GM21367 (cell line): Measurements from ENCODE around the gene CD52.

Experiments
- ATAC-seq: cut with Tn5 transposase; IDR thresholded peaks from one replicate; pipeline ENCODE4 v1.9.1; 2021; ENCODE audit not compliant: unreplicated experiment

CD52 gene

DNA sequence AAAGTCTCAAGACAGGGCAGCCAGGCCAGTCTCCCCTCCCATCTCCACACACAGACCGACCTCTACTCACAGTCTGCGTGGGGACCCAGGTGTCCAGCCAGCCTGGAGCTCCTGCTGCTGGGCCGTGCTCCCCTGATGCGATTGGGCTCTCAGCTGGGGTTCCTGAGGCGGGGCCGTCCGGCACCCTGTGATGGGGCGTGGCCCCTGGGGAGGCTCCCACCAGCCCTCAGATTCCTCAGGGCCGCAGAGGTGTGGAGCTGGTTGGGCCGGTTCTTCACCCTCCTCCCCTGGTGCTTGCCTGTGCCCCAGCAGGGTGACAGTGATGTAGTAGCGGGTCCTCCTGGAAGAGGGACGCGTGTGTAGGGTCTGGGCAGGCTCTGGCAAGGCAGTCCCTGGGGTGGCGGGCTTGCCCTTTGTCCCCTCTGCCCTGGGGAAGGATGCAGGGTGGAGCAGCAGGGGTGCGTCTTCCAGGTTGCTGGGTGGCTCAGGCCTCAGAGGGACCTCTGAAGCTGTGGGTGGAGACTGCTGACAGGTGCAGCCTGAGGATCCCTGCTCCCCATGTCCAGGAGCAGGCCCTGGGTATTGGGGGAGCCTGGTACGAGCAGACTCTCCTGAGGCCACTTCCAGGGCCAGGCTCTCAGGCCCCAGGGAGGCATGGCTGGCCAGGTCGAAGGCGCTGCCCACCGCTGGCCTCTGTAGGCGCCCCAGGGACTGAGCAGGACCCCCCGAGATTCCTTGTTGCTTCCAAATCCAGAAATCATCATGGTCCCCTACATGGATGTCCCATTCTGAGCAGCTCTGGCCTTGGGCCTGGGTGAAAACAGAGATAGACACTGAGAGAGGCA is 36.4 kb downstream of the CD52 start, which contains the start of gene CRYBG2:
CRYBG2 (minus strand) TSS at position 155 of the 845 bp plus-strand sequence. CDS start 7,473 bp downstream, outside the sequence.
- no peak for ATAC-seq

- no peak for ATAC-seq
Observed at GRCh38 chr1:26354972-26355371, 37.2 kb downstream of the CD52 start.

- no peak for ATAC-seq
Observed at GRCh38 chr1:26356106-26356505, 38.3 kb downstream of the CD52 start.

DNA sequence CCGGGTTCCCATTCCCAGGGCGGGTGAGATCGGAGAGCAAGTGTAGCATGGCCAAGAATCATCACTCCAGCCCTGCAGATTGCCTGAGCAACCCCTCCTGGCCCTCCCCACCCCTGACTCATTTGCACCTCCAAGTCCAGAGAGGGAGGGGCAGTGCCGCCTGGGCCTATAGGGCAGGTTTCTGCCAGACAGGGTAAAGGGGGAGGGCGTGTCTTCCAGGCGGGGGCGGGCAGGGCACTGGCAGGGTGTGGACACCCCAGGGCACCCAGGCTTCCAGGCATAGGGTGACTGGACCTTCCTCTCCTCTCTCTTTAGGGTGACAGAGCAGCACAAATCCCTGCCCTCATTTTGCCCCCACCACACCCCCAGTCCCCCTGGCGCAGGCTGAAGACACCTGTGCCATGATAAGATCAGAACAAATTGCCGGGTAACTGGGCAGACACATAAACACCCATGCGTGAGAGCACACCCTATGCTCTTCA is 39.4 kb downstream of the CD52 start:
- ATAC-seq, result no peak

DNA sequence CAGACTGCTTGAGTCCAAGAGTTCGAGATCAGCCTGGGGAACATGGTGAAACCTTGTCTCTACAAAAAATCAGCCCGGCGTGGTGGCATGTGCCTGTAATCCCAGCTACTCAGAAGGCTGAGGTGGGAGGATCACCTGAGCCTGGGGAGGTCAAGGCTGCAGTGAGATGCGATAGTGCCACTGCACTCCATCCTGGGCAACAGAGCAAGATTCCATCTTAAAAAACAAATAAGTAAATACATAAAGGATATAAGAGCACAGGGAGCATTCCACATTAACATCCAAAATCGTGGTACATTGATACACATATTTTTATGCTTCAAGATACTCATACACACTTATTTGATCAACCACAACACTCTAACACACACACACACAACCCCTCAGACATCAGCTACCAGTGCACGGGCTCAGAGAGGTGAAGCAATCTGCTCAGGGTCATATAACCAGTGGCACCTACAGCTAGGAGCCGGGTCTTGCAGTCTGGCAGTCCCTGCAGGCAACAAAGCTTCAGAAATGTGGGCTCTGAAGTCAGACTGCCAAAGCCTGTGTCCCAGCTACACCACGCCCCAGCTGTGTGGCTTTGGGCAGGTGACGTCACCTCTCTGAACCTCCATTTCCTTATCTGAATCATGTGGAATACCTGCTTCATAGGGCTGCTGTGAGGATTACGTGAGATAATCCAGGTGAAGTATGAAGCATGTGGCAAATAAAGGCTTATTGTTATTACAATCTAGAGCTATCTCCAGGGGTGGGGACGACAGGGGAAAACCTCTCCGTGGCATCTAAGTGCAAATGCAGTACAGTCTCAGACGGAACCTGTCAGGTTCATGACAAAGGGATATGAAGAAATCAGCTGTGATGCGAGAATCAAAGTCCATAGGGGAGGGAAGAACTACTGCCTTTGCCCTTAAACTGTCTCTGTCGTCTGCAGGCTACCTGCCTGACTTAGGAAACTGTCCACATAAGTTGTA is 40.9 kb downstream of the CD52 start:
- ATAC-seq, result no peak

DNA sequence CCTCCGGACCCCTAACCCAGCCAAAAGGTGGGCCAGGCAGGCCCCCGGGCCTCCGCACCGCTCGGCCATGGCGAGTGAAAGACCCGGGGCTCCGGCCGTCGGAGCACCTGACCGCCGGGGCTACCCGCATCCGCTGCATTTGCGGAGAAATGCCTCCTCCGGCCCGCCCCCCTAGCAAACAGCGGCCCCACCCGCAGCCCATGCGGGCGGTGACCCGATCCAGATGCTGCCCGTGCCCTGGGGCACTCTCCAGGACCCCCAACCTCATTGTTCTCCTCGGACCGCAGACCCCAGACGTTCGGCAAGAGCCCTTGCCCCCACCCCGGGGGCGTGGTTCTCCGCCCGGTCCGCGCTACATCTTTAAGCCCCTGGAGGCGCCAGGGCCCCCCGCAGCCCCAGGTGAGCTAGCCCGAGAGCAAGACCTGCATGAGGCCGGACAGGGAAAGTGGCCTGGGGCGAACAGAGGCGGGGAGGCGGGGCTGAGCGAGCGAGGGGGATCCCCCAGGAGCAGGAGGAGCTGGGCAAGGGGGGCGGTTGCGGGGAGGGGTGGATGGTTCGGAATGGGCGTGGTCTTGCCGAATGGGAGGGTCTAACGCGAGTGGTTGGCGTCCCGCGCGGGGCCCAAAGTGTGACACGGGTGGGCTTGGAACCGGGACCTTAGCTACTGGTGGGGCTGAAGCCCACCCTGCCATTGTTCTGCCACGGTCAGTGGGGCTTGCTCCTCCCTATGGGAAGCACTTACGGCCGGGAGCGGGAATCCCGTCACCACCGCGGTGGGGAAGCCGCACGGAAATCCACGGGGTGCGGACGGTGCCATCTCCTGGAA is 42.4 kb downstream of the CD52 start:
- no peak for ATAC-seq

- ATAC-seq, result no peak
Observed at GRCh38 chr1:26360807-26361604, 43.2 kb downstream of the CD52 start.

DNA sequence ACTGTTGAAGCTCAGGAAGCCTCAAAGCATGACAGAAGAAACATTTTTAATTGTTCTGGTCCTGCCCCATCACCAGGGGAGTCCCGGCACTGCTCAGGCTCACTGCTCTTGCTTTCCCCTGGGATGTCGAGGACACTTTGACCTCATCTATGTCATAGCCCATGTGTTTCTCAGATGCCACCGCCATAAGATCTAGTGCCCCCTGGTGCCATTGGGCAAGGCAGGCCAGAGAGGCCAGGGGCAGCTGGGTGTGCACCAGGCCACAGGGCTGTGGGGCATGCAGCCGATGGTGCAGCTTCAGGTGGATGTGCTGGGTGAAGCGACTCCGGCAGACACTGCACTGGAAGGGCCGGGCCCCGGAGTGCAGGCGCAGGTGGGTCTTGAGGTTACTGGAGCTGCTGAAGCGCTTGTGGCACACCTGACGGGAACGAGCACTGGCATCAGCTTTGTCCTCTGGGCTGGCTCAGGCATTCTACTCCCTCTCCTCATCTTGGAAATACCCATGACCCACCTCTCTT is 43.9 kb downstream of the CD52 start:
- no peak for ATAC-seq

- no peak for ATAC-seq
Observed at GRCh38 chr1:26362331-26362730, 44.6 kb downstream of the CD52 start.

GRCh38 chr1:26363549-26364448 is 46.0 kb downstream of the CD52 start:
- ATAC-seq, result no peak

DNA sequence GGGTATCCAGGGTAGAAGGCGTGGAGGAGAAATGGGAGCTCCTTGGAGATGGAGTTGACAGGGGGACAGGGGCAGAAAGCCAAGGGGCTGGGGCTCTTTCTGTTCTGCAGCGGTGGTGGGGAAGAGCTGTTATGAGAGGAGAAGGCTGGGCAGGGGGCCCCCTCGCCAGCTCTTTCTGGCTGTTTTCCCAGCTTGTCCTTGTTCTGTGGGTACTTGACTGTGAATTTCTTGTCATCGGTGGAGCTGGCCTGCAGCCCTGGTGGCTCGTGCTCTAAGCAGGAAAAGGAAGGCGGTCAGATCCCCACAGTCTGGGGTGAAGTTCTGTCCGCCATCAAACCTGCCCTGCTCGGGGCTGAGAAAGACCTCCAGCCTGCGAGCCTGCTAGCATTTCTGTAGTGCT is 47.2 kb downstream of the CD52 start:
- no peak for ATAC-seq

- no peak for ATAC-seq
Observed at GRCh38 chr1:26367441-26367840, 49.7 kb downstream of the CD52 start.

DNA sequence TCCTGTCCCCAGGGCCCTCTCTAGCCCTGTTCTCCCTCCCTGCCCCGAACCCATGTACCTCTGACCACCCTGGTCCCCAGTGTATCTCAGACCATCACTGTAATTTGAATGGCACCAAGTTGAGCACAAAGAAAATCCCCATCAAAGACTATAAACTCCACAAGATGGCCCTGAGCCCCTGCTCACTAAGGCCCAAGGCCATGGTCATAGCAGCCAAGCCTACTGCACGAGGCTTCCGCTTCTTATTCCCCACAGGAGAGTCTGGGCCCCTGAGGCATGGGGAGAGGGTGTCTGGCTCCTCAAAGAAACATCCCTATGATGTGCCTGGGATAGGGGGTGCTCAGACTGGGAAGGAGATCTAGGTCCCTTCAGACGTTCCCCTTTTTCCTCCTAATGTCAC is 50.2 kb downstream of the CD52 start:
- no peak for ATAC-seq

DNA sequence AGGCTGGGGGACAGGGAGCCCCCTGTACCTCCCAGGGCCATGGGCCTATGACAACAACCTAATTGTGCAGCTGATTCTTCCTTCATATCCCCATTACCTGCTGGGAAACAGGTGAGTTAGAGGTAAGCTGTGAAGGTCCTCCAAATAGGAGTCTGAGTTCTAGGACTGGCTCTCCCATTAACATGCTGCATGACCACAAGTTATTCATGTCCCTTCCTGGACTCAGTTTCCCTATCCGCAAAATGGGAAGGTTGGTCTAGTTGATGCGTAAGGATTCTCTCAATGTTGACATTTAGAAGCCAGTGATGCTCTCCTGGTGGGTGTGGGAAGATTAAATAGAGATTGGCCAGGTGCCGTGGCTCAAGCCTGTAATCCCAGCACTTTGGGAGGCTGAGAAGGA is 50.7 kb downstream of the CD52 start:
- no peak for ATAC-seq
